Activated CD4-positive, alpha-beta T cell treated with anti-CD3 and anti-CD28 coated beads, Interleukin-2, amount 10 ng/mL, durations not matched to agents 24 days and 14 days (primary cell): ENCODE data around the gene MLKL. TPM values are rescaled to one million over a fixed set of nuclear protein-coding genes. Genes with fewer than 3 reads are reported as not detected.

ENCODE experiments used
- DNase-seq: peaks from one replicate; pipeline ENCODE4 v3.0.0; 2022
- H3K27ac Mint-ChIP-seq: one replicate; pipeline ENCODE4 v1.8.0; 2022; ENCODE audit warnings: mild to moderate bottlenecking, mixed read lengths
- H3K27me3 Mint-ChIP-seq: one replicate; pipeline ENCODE4 v1.8.0; 2022; ENCODE audit warnings: mixed read lengths
- H3K36me3 Mint-ChIP-seq: one replicate; pipeline ENCODE4 v1.8.0; 2022; ENCODE audit warnings: low read depth, mild to moderate bottlenecking, mixed read lengths
- H3K4me1 Mint-ChIP-seq: one replicate; pipeline ENCODE4 v1.8.0; 2021; ENCODE audit warnings: mixed read lengths
- H3K4me3 Mint-ChIP-seq: one replicate; pipeline ENCODE4 v1.8.0; 2022; ENCODE audit warnings: mild to moderate bottlenecking, moderate library complexity, mixed read lengths
- H3K9me3 Mint-ChIP-seq: one replicate; pipeline ENCODE4 v1.8.0; 2021; ENCODE audit warnings: mixed read lengths
- intact Hi-C: fragments of 100-400 bp; cut with micrococcal nuclease; formaldehyde crosslinking; loops from one replicate; pipeline ENCODE4 v1.15.1; 2023
- total RNA-seq: library from RNA; stranded (reverse); gene quantifications from 2 replicates; pipeline ENCODE4 v1.2.3, GENCODE V29; 2022

MLKL gene
- 21.9 and 23.3 TPM in 2 replicates for total RNA-seq

DNA sequence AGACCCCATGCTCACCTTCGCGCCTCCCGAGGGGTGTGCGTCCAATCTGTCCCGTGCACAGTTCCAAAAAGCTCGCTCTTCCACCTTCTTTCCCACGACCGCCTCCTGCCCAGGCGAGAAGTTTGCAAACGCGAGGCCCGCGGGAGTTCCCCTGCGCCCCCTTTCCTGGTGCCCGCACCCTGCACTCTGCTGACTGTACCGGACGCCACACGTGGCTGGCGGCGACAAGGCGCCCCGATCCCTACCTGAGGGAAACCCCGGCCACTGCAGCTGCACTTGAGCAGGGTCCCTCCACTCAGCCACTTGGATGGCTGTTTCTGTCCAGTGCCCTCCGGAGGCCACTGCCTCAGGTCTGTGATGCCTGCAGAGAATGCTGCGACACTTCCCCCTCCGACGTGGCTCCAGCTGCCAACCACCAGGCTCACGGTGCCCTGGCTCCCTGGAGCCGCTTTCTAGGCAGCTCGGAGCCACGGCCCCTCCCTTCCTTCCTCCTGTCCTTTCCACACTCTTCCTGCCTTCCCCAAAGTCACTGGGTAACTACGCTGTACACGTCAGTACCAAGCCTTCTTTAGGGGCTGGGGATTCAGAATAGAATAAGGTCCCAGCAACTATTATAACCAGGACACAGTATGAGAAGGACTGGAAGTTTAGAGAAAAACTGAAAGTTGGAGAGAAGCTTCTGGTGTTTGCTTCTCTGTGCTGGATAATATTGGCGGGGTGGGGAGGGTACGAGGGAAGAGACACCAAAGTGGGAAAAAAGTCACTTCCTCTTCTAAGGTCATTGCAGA, at the start of gene MLKL:
Gene MLKL (minus strand): TSS at position 425 of the 788 bp plus-strand sequence. CDS start 5,105 bp downstream, outside the sequence.
- Mint-ChIP-seq H3K27ac (peak within 1 kb of the TSS; percentile 99), H3K4me1 (peaks cover 50% of the 10 kb centered on the region), H3K4me3 (peak within 1 kb of the TSS; percentile 97), H3K9me3 (no peaks in the 10 kb centered on the region), H3K27me3 (no peaks in the 10 kb centered on the region), H3K36me3 (peaks cover 12% of the 10 kb centered on the region)
- intact Hi-C loops: loop anchor here (1.0 to 5.0 kb wide), 5 partner anchors 33 to 448 kb away; partner anchors contain the start of genes WDR59 and ZFP1
- peak; percentile 87 for DNase-seq

DNA sequence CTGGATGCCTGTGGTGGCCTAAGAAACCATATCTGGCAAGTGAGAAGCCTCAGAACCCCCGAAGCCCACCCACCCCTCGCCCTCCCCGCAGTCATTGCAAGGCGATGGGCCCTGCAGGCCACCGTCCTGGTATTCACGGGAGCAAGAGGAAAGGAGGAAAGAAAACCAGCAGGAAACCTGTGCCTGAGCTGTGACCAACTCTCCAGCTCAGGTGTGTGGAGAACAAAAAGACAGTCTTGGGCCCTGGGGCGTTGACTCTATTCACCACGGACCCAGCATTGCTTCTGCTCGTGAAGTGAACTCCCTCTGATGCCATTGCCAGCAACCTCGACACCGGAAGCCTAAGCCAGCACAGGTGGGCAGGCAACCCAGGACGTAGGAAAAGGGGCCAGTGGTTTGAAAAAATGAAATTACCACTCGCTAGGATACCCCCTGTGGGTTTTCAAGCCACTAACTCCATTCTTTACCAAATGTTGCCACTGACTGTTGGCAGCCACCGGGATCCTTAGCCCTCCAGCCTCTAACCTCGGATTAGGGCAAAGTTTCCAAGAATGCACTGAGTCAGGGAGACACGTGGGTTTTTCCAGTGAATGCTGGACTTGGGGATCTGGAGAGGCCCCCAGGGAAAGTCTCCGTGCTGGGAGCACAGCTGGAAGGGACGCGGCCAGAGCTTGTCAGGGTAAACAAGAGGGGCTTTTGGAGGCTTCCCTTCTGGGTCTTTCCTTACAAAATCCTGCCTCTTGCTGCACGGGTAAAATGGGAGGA, 48.8 kb upstream of the MLKL start:
- no peaks in the 10 kb centered on the region for H3K9me3 Mint-ChIP-seq

DNA sequence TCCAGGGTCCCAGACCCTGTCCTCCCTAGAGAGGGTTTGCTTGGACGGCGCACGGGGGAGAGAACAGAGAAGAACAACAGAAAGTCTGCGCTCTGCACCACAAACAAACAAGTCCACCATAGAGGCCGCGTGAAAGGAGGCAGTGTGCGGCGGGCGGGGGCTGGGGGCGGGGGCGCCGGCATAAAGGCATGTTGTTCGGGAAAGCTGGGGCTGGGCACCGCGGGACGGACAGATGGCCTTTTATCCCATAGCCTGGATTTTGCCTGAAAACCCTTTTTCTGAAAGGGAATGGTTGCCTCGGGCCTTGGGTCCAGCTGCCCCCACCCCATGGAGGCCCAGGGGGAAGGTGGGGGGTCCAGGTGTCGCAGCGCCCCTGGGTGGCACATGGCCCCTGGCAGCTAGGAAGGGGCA, 48.0 kb upstream of the MLKL start:
- H3K4me1 Mint-ChIP-seq: no peaks in the 10 kb centered on the region
- intact Hi-C loops: no loop called here
- H3K36me3 Mint-ChIP-seq: no peaks in the 10 kb centered on the region

More for the DNA sequence above, 48.8 kb upstream of the MLKL start:
- Mint-ChIP-seq H3K27me3 (peaks cover 2% of the 10 kb centered on the region), H3K36me3 (no peaks in the 10 kb centered on the region), H3K4me1 (no peaks in the 10 kb centered on the region), H3K4me3 (no peak overlapping the region), H3K27ac (no peak overlapping the region)
- DNase-seq: no peak
- intact Hi-C loops: no loop called here

DNA sequence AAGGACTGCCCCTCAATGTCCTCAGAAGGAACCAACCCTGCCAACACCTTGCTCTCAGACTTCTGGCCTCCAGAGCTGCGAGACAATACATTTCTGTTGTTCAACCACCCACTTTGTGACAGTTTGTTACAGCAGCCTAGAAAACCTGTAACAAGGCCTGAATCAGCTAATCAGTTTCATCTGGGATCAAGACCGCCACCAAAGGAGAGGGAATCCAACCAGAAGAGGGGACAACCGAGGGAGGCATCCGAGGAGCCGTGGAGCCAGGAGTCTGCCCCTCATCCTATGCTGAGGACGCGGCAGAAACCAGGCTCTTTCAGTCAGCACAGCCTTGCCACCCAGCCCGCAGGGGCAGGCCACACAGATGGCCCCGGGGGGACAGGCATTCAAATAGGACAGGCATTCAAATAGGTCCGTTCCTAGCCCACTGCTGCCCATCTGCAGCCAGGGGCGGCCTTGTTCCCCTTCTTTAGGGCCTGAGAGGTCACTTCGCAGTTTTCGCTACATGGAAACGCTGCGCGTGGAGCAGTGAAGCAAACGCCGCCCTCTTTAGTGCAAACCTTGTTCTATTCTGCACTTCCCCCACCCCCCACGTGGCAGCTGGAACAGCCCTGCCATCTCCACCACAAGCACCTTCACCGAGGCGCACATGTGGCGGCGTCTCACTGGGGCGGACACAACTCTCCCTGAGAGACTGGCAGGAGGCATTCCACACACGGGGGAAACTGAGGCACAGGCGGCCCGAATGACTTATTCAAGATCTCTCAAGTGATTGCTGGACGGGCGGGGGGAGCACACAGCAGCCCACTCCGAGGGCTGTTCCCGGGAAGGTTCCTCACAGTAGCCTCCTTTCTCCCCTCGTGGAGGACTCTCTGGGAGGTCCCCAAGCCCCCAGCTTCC, 47.3 kb upstream of the MLKL start:
- H3K27ac Mint-ChIP-seq: no peak overlapping the region
- DNase-seq: no peak
- H3K4me1 Mint-ChIP-seq: no peaks in the 10 kb centered on the region
- H3K4me3 Mint-ChIP-seq: no peak overlapping the region
- no peaks in the 10 kb centered on the region for H3K27me3 Mint-ChIP-seq
- H3K9me3 Mint-ChIP-seq: no peaks in the 10 kb centered on the region
- intact Hi-C loops: no loop called here
- H3K36me3 Mint-ChIP-seq: no peaks in the 10 kb centered on the region

More for the DNA sequence above, 48.0 kb upstream of the MLKL start:
- Mint-ChIP-seq H3K27me3 (no peaks in the 10 kb centered on the region), H3K4me3 (no peak overlapping the region), H3K9me3 (no peaks in the 10 kb centered on the region), H3K27ac (no peak overlapping the region)
- no peak for DNase-seq

DNA sequence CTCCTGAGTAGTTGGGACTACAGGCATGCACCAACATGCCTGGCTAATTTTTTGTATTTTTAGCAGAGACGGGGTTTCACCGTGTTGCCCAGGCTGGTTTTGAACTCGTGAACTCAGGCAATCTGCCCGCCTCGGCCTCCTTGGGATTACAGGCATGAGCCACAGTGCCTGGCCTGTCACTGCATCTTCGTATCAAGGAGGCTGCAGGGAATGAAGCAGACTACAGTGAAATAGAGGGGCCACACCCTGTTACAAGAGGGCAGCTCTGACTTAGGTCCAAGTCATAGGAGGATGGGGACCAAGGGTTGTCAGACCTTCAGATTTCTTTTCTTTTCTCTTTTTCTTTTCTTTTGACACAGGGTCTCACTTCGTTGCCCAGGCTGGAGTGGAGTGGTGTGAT, 45.3 kb upstream of the MLKL start:
- Mint-ChIP-seq H3K4me1 (peaks cover 2% of the 10 kb centered on the region), H3K36me3 (no peaks in the 10 kb centered on the region), H3K27me3 (no peaks in the 10 kb centered on the region), H3K27ac (no peak overlapping the region), H3K4me3 (no peak overlapping the region), H3K9me3 (no peaks in the 10 kb centered on the region)
- no peak for DNase-seq
- intact Hi-C loops: no loop called here

DNA sequence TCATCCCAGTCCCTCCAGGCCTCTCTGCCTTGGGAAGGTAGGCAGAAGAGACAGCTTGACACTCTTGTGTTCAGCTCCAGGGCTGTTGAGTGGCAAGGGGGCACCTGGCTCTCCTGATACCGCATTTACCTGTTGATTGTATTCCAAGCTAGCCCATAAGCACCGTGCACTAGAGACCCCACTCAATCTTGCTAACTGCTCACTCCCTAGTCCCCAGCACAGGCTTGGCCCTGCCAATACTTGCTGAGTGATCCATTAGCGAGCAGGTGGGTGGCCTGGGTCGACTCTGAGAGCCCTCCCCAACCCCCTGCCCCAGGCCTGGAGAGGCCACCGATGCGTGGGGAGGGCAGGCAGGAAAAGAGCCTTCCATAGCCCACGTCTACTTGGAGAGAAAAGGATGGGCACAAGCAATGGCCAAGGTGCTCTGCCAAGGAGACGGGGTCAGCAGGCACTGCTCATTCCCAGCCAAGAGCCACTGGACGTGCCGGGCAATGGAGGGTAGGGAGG, 44.5 kb upstream of the MLKL start:
- intact Hi-C loops: no loop called here
- Mint-ChIP-seq H3K36me3 (no peaks in the 10 kb centered on the region), H3K4me1 (peaks cover 2% of the 10 kb centered on the region)

DNA sequence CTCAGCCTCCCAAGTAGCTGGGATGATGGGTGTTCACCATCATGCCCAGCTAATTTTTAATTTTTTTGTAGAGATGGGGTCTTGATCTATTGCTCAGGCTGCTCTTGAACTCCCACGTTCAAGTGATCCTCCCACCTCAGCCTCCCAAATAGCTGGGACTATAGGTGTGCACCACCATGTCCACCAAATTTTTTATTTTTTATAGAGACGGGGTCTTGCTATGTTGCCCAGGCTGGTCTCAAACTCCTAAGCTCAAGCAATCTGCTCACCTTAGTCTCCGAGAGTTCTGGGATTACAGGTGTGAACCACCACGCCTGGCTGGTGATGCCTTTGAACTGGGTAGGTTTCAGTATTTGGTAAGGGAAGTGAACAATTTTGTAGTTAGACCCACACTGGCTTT, 43.9 kb upstream of the MLKL start:
- Mint-ChIP-seq H3K9me3 (no peaks in the 10 kb centered on the region), H3K36me3 (no peaks in the 10 kb centered on the region), H3K4me1 (peaks cover 2% of the 10 kb centered on the region), H3K4me3 (no peak overlapping the region), H3K27me3 (no peaks in the 10 kb centered on the region), H3K27ac (no peak overlapping the region)
- intact Hi-C loops: no loop called here
- no peak for DNase-seq

More for the DNA sequence above, 44.5 kb upstream of the MLKL start:
- Mint-ChIP-seq H3K4me3 (no peak overlapping the region), H3K27me3 (no peaks in the 10 kb centered on the region), H3K27ac (no peak overlapping the region), H3K9me3 (no peaks in the 10 kb centered on the region)
- no peak for DNase-seq

DNA sequence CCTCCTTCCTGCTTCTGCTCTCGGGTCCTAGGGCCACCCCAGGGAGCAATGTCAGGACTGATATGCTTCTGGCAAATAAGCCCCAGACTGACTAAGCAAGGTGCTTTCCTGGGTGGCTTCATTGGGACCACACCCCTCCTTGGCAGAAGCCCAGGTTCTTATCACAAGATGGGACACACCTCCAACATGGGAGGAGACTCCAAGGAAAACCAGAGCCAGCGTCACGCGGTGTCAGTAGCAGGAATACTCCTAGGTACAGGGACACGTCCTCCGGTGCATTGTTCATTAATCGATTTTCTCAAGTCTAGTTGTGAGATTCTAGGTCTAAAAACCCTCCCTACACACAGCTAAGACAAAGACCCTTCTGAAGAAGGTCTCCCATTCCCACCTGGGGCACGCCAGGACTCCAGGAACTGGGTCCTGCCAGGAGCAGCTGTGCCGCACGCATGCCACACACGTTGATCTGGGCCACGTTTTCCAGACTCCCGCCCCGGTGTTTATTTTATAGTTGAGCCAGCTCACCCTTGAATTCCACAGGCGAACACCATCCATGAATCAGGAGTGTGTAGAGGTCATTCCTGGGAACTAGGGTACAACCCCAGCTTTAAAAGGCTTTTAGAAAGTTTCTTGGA, 43.1 kb upstream of the MLKL start:
- Mint-ChIP-seq H3K36me3 (no peaks in the 10 kb centered on the region), H3K27me3 (no peaks in the 10 kb centered on the region), H3K4me1 (peaks cover 2% of the 10 kb centered on the region), H3K9me3 (no peaks in the 10 kb centered on the region), H3K4me3 (no peak overlapping the region), H3K27ac (no peak overlapping the region)
- DNase-seq: no peak
- intact Hi-C loops: no loop called here

DNA sequence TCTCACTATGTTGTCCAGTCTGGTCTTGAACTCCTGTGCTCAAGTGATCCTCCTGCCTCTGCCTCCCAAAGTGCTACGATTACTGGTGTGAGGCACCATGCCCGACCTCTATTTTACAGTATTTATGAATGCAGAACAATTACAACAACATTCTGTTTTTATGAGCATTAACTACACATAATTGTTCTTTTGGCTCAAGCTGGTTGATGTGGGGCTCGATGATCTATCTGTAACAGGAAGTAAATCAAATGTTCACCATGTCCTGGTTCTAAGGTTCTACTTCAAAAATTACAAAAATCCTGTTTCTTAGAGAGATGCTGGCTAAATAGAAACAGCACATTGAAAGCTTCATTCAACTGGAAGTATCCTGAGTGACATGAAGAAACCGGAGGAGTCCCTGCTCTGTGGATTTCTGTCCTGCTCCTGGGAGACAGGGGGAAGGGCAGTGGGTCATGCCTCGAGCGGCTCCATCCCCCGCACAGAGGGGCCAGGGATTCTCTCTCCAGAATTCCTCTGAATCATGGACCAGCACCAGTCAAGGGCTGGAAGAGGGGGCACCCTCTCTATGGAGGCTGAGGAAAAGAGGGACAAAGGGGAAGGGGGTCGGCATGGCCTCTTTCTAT, 42.5 kb upstream of the MLKL start:
- no peaks in the 10 kb centered on the region for H3K9me3 Mint-ChIP-seq
- H3K27me3 Mint-ChIP-seq: no peaks in the 10 kb centered on the region
- H3K4me1 Mint-ChIP-seq: peaks cover 2% of the 10 kb centered on the region
- H3K4me3 Mint-ChIP-seq: no peak overlapping the region
- H3K36me3 Mint-ChIP-seq: no peaks in the 10 kb centered on the region
- intact Hi-C loops: no loop called here
- no peak overlapping the region for H3K27ac Mint-ChIP-seq
- DNase-seq: no peak

DNA sequence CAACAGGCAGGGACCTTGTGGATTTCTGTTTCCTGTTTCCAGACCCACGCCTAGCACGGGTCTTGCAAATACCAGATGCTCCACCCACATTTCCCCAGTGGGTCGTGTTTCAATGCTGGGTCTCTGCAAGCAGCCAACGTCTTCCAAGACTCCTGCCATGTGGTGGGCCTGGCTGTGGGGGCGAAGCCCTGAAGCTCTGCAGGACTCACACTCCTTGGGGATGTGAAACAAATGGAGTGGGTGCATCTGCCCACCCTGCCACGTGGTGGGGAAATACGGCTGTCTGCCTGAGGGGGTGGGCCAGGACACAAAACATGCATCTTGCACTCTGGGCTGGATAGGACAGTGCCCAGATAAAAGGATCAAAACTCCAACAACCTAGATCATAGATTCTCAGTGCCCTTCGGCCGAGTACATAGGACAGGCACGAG, 41.4 kb upstream of the MLKL start:
- intact Hi-C loops: no loop called here
- Mint-ChIP-seq H3K27ac (no peak overlapping the region), H3K4me3 (no peak overlapping the region), H3K9me3 (no peaks in the 10 kb centered on the region), H3K36me3 (no peaks in the 10 kb centered on the region), H3K4me1 (peaks cover 2% of the 10 kb centered on the region), H3K27me3 (no peaks in the 10 kb centered on the region)
- DNase-seq: no peak

DNA sequence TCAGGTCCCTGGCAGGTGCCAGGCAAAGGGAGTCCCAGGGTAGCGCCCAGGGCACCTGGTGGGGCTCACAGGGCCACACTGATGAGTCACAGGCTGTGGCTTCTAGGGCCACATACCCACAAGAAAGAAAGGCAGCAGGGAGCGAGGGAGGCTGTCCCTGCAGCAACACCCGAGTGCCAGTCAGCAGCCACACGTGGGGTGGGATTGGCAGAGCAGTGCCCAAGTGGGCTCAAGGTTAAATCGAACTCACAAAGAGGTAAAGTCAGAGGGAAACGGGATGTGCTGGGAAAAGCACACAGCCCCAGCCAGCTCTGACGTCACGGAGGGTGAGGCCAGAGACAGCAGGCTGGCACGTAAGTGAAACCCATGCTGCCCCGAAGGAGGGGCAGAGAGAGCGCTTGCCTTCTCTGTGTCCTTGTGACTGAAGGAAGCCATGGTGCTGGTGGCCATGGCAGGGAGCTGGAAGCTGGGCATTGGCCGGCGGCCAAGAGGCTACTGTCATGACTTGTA, 40.2 kb upstream of the MLKL start:
- Mint-ChIP-seq H3K27ac (no peak overlapping the region), H3K9me3 (no peaks in the 10 kb centered on the region), H3K36me3 (no peaks in the 10 kb centered on the region), H3K4me3 (no peak overlapping the region), H3K27me3 (no peaks in the 10 kb centered on the region), H3K4me1 (peaks cover 2% of the 10 kb centered on the region)
- DNase-seq: no peak
- intact Hi-C loops: no loop called here

DNA sequence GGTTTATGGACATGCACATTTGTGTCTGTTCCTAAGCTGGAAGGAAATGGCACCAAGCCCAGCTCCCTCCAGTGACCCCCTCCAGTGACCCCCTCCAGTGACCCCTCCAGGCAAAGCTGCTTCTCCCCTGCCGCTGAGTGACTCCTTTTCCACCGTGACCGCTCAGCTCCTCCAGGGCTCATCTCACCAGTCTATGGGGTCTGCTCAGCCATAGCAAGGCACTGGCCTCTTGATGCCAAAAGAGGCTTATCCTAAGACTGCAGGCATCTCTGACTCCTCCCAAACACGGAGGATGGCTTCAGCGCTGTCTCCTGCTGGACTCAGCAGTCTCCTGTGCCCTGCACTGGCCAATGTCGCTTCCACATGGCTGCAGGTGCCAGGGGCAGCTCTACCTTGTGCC, 38.6 kb upstream of the MLKL start:
- Mint-ChIP-seq H3K4me1 (peaks cover 2% of the 10 kb centered on the region), H3K27me3 (no peaks in the 10 kb centered on the region), H3K27ac (no peak overlapping the region), H3K4me3 (no peak overlapping the region), H3K36me3 (no peaks in the 10 kb centered on the region), H3K9me3 (no peaks in the 10 kb centered on the region)
- DNase-seq: no peak
- intact Hi-C loops: no loop called here
